GM23338 (cell line): Measurements from ENCODE around the gene CNIH1. TPM values are rescaled to one million over a fixed set of nuclear protein-coding genes. Genes with fewer than 3 reads are reported as not detected.

Experiments used
- ATAC-seq: fragments of 200-7000 bp; cut with Tn5 transposase; 3 replicates; pipeline ENCODE4 v1.9.1; 2020
- DNase-seq: peaks from one replicate; pipeline ENCODE4 v3.0.0-alpha.2; 2015; ENCODE audit warnings: low spot score
- H2AFZ ChIP-seq: fragments of 200-600 bp; sonication (generic); 2 replicates; pipeline ENCODE4 v1.8.0; 2016; ENCODE audit warnings: antibody characterized with exemption, mild to moderate bottlenecking, moderate library complexity
- H3F3A ChIP-seq: fragments of 200-600 bp; sonication (generic); replicated peaks from 2 replicates; pipeline ENCODE4 v1.8.0; 2017; ENCODE audit warnings: antibody characterized with exemption, mixed run types, low read depth
- H3K27ac ChIP-seq: fragments of 200-600 bp; sonication (generic); 2 replicates; pipeline ENCODE4 v1.6.1; 2016; ENCODE audit warnings: low read depth
- H3K27me3 ChIP-seq: fragments of 200-600 bp; sonication (generic); 2 replicates; pipeline ENCODE4 v1.8.0; 2016; ENCODE audit warnings: mild to moderate bottlenecking, mixed run types, moderate library complexity; ENCODE audit not compliant: insufficient read depth
- H3K36me3 ChIP-seq: fragments of 200-600 bp; sonication (generic); 2 replicates; pipeline ENCODE4 v1.8.0; 2016; ENCODE audit warnings: mild to moderate bottlenecking; ENCODE audit not compliant: insufficient read depth
- H3K4me1 ChIP-seq: fragments of 200-600 bp; sonication (generic); 2 replicates; pipeline ENCODE4 v1.8.0; 2016; ENCODE audit warnings: mild to moderate bottlenecking, moderate library complexity; ENCODE audit not compliant: insufficient read depth
- H3K4me2 ChIP-seq: fragments of 200-600 bp; sonication (generic); 2 replicates; pipeline ENCODE4 v1.7.1; 2017; ENCODE audit warnings: mixed run types
- H3K4me3 ChIP-seq: fragments of 200-600 bp; sonication (generic); 2 replicates; pipeline ENCODE4 v1.6.1; 2016; ENCODE audit warnings: mixed run types
- H3K79me2 ChIP-seq: fragments of 200-600 bp; sonication (generic); replicated peaks from 2 replicates; pipeline ENCODE4 v1.8.0; 2017; ENCODE audit warnings: mild to moderate bottlenecking; ENCODE audit not compliant: insufficient read depth
- H3K9me2 ChIP-seq: fragments of 200-600 bp; sonication (generic); 2 replicates; pipeline ENCODE4 v1.8.0; 2017; ENCODE audit not compliant: insufficient read depth
- H4K20me1 ChIP-seq: fragments of 200-600 bp; sonication (generic); replicated peaks from 2 replicates; pipeline ENCODE4 v1.8.0; 2017; ENCODE audit warnings: mild to moderate bottlenecking; ENCODE audit not compliant: insufficient read depth
- H3K27ac Mint-ChIP-seq: 2 replicates; pipeline ENCODE4 v1.8.0; 2020; ENCODE audit warnings: inconsistent platforms, mild to moderate bottlenecking, moderate library complexity, mixed read lengths
- H3K27me3 Mint-ChIP-seq: 3 replicates; pipeline ENCODE4 v1.8.0; 2022; ENCODE audit warnings: low read depth, mild to moderate bottlenecking, moderate library complexity, mixed read lengths, inconsistent platforms; ENCODE audit not compliant: insufficient read depth, poor library complexity
- H3K36me3 Mint-ChIP-seq: 3 replicates; pipeline ENCODE4 v1.8.0; 2021; ENCODE audit warnings: low read depth, mild to moderate bottlenecking, inconsistent platforms, moderate library complexity, mixed read lengths
- H3K4me1 Mint-ChIP-seq: 3 replicates; pipeline ENCODE4 v1.8.0; 2020; ENCODE audit warnings: mild to moderate bottlenecking, inconsistent platforms, mixed read lengths
- H3K4me3 Mint-ChIP-seq: 3 replicates; pipeline ENCODE4 v1.8.0; 2021; ENCODE audit warnings: moderate library complexity, mild to moderate bottlenecking, inconsistent platforms, mixed read lengths
- H3K9me3 Mint-ChIP-seq: 3 replicates; pipeline ENCODE4 v1.8.0; 2020; ENCODE audit warnings: moderate library complexity, mild to moderate bottlenecking, inconsistent platforms, mixed read lengths
- CREB1 ChIP-seq: fragments of 250-450 bp; sonication (Bioruptor Pico); IDR thresholded peaks from 2 replicates; pipeline ENCODE4 v1.5.0; 2020; ENCODE audit warnings: low read depth, mild to moderate bottlenecking, moderate library complexity
- ETS1 ChIP-seq: IDR thresholded peaks from 2 replicates; pipeline ENCODE4 v1.6.1; 2016; ENCODE audit warnings: antibody characterized with exemption
- EZH2 ChIP-seq: fragments of 200-600 bp; sonication (generic); IDR thresholded peaks from one replicate; pipeline ENCODE4 v1.8.0; 2017; ENCODE audit warnings: antibody characterized with exemption, mild to moderate bottlenecking, low read depth; ENCODE audit not compliant: unreplicated experiment
- JUNB ChIP-seq: IDR thresholded peaks from one replicate; pipeline ENCODE4 v1.6.1; 2016; ENCODE audit warnings: antibody characterized with exemption; ENCODE audit not compliant: unreplicated experiment
- NANOG ChIP-seq: IDR thresholded peaks from 2 replicates; pipeline ENCODE4 v1.6.1; 2016; ENCODE audit warnings: antibody characterized with exemption, borderline replicate concordance
- POLR2AphosphoS5 ChIP-seq: IDR thresholded peaks from 2 replicates; pipeline ENCODE4 v1.6.1; 2016; ENCODE audit warnings: antibody characterized with exemption, low read depth
- STAT1 ChIP-seq: IDR thresholded peaks from one replicate; pipeline ENCODE4 v1.6.1; 2016; ENCODE audit warnings: antibody characterized with exemption; ENCODE audit not compliant: unreplicated experiment
- ZNF114 ChIP-seq: fragments of 250-450 bp; sonication (Bioruptor Pico); IDR thresholded peaks from 2 replicates; pipeline ENCODE4 v1.5.0; 2020; ENCODE audit warnings: mild to moderate bottlenecking, moderate library complexity
- ZNF331 ChIP-seq: fragments of 250-450 bp; sonication (Bioruptor Pico); IDR thresholded peaks from 2 replicates; pipeline ENCODE4 v1.5.0; 2020; ENCODE audit warnings: low read depth, mild to moderate bottlenecking, moderate library complexity
- ZNF462 ChIP-seq: fragments of 250-450 bp; sonication (Bioruptor Pico); IDR thresholded peaks from 2 replicates; pipeline ENCODE4 v1.5.0; 2020; ENCODE audit warnings: mild to moderate bottlenecking, moderate library complexity
- polyA plus RNA-seq: library from polyadenylated mRNA; unstranded; fragments of >200 nt; fragmentation: Nextera tagmentation; extraction: Ambion mirVana; gene quantifications from 2 replicates; pipeline ENCODE4 v1.2.1, GENCODE V29; 2016
- total RNA-seq: library from RNA; depleted of rRNA; stranded (reverse); fragments of >200 nt; shearing (Covaris generic); gene quantifications from 2 replicates; pipeline ENCODE4 v1.2.3, GENCODE V29; 2014
- TF ChIP-seq, protein P1 (sequence below): IDR thresholded peaks from one replicate; pipeline ENCODE4 v1.6.1; 2018; ENCODE audit warnings: antibody characterized with exemption; ENCODE audit not compliant: unreplicated experiment

The CNIH1 gene
- total and polyA plus RNA-seq, 2 experiments from 2014 or later = 135 to 172 TPM

- peaks cover 4% of the 10 kb centered on the region for H3K27me3 Mint-ChIP-seq
- Histone ChIP-seq H4K20me1 (no peaks in the 10 kb centered on the region), H3F3A (0 out of 2 replicates have a peak, but pooled peaks cover 4% of the 10 kb centered on the region), H3K79me2 (peaks cover 10% of the 10 kb centered on the region), H3K4me3 (no peak overlapping the region), H3K9me2 (no peaks in the 10 kb centered on the region), H2AFZ (no peak overlapping the region; the same call in 1 of the 2 replicates), H3K4me1 (peaks cover 4% of the 10 kb centered on the region; the same call in 1 of the 2 replicates), H3K27me3 (no peaks in the 10 kb centered on the region), H3K36me3 (no peaks in the 10 kb centered on the region), H3K27ac (no peak overlapping the region), H3K4me2 (no peak overlapping the region)
- no peak overlapping the region for H3K4me3 Mint-ChIP-seq
- H3K9me3 Mint-ChIP-seq = no peaks in the 10 kb centered on the region
- ATAC-seq (no peak), DNase-seq (no peak)
- peaks cover 11% of the 10 kb centered on the region for H3K4me1 Mint-ChIP-seq
- no peak overlapping the region for H3K27ac Mint-ChIP-seq
- no peak for TF ChIP-seq ETS1
- no peak for TF ChIP-seq ZNF331 (CRISPR knock-in tag)
- TF ChIP-seq CREB1 = no peak
- TF ChIP-seq STAT1 = no peak
- TF ChIP-seq, protein P1, sequence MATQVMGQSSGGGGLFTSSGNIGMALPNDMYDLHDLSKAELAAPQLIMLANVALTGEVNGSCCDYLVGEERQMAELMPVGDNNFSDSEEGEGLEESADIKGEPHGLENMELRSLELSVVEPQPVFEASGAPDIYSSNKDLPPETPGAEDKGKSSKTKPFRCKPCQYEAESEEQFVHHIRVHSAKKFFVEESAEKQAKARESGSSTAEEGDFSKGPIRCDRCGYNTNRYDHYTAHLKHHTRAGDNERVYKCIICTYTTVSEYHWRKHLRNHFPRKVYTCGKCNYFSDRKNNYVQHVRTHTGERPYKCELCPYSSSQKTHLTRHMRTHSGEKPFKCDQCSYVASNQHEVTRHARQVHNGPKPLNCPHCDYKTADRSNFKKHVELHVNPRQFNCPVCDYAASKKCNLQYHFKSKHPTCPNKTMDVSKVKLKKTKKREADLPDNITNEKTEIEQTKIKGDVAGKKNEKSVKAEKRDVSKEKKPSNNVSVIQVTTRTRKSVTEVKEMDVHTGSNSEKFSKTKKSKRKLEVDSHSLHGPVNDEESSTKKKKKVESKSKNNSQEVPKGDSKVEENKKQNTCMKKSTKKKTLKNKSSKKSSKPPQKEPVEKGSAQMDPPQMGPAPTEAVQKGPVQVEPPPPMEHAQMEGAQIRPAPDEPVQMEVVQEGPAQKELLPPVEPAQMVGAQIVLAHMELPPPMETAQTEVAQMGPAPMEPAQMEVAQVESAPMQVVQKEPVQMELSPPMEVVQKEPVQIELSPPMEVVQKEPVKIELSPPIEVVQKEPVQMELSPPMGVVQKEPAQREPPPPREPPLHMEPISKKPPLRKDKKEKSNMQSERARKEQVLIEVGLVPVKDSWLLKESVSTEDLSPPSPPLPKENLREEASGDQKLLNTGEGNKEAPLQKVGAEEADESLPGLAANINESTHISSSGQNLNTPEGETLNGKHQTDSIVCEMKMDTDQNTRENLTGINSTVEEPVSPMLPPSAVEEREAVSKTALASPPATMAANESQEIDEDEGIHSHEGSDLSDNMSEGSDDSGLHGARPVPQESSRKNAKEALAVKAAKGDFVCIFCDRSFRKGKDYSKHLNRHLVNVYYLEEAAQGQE = no peak
- no peak for TF ChIP-seq ZNF462
- no peak for TF ChIP-seq ZNF114
- TF ChIP-seq JUNB = no peak
- TF ChIP-seq POLR2AphosphoS5 = no peak
- no peak for TF ChIP-seq NANOG
- no peak for TF ChIP-seq EZH2
- peaks cover 5% of the 10 kb centered on the region; the same call in 2 of the 3 replicates for H3K36me3 Mint-ChIP-seq
Observed at GRCh38 chr14:54444681-54445080, 3.5 kb upstream of the CNIH1 start.
